ENCODE data around the gene CGREF1. TPM values are rescaled to one million over a fixed set of nuclear protein-coding genes. Genes with fewer than 3 reads are reported as not detected.
A peak's percentile ranks its signal among the peaks of the same experiment; 100 is the strongest.

CGREF1 gene
- total RNA-seq, 1 experiment from 2014 or later = 3.7 TPM

DNA sequence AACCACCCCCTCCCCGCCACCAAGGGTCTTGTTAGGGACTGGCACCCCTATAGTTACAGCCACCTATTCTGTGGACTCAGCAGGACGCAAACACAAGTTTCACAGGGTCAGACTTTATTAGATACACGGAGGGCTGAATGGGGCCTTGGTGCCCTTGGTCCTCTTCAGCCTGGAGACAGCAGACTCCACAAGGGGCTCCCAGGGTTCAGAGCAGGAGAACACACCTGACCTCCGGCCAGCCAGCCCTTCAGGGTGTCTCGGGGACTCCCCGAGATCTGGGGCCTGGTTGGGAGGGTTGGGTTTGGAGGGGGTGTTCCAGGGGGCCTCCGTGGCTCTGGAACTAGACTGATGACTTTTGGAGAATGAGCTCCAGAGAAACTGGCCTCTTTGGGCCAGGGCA is 17.8 kb upstream of the CGREF1 start:
- H3K27ac Mint-ChIP-seq (ENCODE audit: unreplicated experiment) = no peak overlapping the region
- no TSS peak for BruUV-seq (replicated peaks)
- H3K27me3 Mint-ChIP-seq (ENCODE audit: unreplicated experiment) = peaks cover 35% of the 10 kb centered on the region
- H3K9me3 Mint-ChIP-seq (ENCODE audit: low read depth, unreplicated experiment) = no peaks in the 10 kb centered on the region
- DNase-seq = no peak
- intact Hi-C loops (cut with micrococcal nuclease; ENCODE audit: unreplicated experiment) = no loop called here
- CTCF ChIA-PET = no interaction called here
- TF ChIP-seq, protein P1, sequence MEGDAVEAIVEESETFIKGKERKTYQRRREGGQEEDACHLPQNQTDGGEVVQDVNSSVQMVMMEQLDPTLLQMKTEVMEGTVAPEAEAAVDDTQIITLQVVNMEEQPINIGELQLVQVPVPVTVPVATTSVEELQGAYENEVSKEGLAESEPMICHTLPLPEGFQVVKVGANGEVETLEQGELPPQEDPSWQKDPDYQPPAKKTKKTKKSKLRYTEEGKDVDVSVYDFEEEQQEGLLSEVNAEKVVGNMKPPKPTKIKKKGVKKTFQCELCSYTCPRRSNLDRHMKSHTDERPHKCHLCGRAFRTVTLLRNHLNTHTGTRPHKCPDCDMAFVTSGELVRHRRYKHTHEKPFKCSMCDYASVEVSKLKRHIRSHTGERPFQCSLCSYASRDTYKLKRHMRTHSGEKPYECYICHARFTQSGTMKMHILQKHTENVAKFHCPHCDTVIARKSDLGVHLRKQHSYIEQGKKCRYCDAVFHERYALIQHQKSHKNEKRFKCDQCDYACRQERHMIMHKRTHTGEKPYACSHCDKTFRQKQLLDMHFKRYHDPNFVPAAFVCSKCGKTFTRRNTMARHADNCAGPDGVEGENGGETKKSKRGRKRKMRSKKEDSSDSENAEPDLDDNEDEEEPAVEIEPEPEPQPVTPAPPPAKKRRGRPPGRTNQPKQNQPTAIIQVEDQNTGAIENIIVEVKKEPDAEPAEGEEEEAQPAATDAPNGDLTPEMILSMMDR (IDR thresholded peaks at IDR 0.05; ENCODE audit: unreplicated experiment) = no peak
- peaks cover 9% of the 10 kb centered on the region for H3K4me1 Mint-ChIP-seq (ENCODE audit: low read depth, unreplicated experiment)
- peaks cover 26% of the 10 kb centered on the region for H3K36me3 Mint-ChIP-seq (ENCODE audit: insufficient read depth, unreplicated experiment)
- no peak overlapping the region for H3K4me3 Mint-ChIP-seq (ENCODE audit: low read depth, unreplicated experiment)

DNA sequence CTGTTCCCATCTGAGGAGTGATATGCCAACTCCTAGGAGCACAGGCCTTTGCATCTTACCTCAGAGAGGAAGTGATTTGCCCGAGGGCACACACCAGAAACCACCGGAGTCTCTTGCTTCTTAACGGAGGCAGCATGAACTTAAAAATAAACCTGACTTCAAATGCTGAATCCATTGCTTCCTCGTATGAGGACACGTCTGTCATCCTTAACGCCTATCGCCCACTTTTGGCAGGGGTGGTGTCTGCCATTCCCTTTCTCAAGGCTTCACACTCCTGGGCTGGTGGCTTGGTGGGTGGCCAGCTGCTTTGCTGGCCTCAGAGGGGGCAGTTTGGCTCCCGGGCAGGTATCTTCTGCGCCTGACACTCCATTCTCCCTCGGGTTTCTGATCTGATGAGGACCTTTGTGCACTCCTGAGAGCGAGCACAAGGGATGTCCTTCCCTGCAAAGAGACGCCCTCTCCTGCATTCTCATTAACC is 16.6 kb upstream of the CGREF1 start:
- H3K4me3 Mint-ChIP-seq (ENCODE audit: low read depth, unreplicated experiment) = no peak overlapping the region
- CTCF ChIA-PET = no interaction called here
- TF ChIP-seq, protein P1 (IDR thresholded peaks at IDR 0.05; ENCODE audit: unreplicated experiment) = no peak
- H3K9me3 Mint-ChIP-seq (ENCODE audit: low read depth, unreplicated experiment) = no peaks in the 10 kb centered on the region
- peaks cover 35% of the 10 kb centered on the region for H3K27me3 Mint-ChIP-seq (ENCODE audit: unreplicated experiment)
- peaks cover 26% of the 10 kb centered on the region for H3K36me3 Mint-ChIP-seq (ENCODE audit: insufficient read depth, unreplicated experiment)
- H3K27ac Mint-ChIP-seq (ENCODE audit: unreplicated experiment) = no peak overlapping the region
- intact Hi-C loops (cut with micrococcal nuclease; ENCODE audit: unreplicated experiment) = no loop called here
- no peak for DNase-seq
- no TSS peak for BruUV-seq (replicated peaks)
- H3K4me1 Mint-ChIP-seq (ENCODE audit: low read depth, unreplicated experiment) = peaks cover 9% of the 10 kb centered on the region

DNA sequence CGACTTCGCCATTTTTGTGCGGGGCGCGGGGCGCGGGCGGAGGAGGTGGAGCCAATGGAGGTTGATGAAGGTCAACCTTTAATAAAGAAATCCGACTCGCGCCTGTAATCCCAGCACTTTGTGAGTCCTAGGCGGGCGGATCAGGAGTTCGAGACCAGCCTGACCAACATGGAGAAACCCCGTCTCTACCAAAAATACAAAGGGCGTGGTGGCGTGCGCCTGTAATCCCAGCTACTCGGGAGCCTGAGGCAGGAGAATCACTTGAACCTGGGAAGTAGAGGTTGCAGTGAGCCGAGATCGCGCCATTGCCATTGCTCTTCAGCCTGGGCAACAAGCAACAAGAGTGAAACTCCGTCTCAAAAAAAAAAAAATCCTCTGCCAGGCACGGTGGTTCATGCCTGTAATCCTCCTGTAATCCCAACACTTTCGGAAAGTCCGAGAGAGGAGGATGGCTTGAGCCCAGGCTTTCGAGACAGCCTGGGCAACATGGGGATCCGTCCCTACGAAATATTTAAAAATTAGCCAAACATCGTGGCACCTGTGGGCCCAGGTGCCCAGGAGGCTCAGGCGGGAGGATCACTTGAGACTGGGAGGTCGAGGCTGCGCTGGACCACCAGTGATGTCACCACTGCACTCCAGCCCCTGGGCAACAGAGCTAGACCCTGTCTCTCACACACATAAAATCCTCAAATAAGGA is 16.0 kb upstream of the CGREF1 start:
- BruUV-seq (replicated peaks) = no TSS peak
- intact Hi-C loops (cut with micrococcal nuclease; ENCODE audit: unreplicated experiment) = no loop called here
- peak overlapping the region; percentile 90 for H3K27ac Mint-ChIP-seq (ENCODE audit: unreplicated experiment)
- CTCF ChIA-PET = interaction anchor here (0.7 to 1.6 kb wide), 3 partner anchors 26 to 78 kb away, joined by 3 to 6 read pairs (median 5); no protein-coding TSS in a partner anchor
- H3K36me3 Mint-ChIP-seq (ENCODE audit: insufficient read depth, unreplicated experiment) = peaks cover 26% of the 10 kb centered on the region
- no peaks in the 10 kb centered on the region for H3K9me3 Mint-ChIP-seq (ENCODE audit: low read depth, unreplicated experiment)
- H3K27me3 Mint-ChIP-seq (ENCODE audit: unreplicated experiment) = peaks cover 30% of the 10 kb centered on the region
- DNase-seq = no peak
- H3K4me3 Mint-ChIP-seq (ENCODE audit: low read depth, unreplicated experiment) = peak overlapping the region; percentile 92
- peaks cover 9% of the 10 kb centered on the region for H3K4me1 Mint-ChIP-seq (ENCODE audit: low read depth, unreplicated experiment)
- TF ChIP-seq, protein P1 (IDR thresholded peaks at IDR 0.05; ENCODE audit: unreplicated experiment) = no peak

DNA sequence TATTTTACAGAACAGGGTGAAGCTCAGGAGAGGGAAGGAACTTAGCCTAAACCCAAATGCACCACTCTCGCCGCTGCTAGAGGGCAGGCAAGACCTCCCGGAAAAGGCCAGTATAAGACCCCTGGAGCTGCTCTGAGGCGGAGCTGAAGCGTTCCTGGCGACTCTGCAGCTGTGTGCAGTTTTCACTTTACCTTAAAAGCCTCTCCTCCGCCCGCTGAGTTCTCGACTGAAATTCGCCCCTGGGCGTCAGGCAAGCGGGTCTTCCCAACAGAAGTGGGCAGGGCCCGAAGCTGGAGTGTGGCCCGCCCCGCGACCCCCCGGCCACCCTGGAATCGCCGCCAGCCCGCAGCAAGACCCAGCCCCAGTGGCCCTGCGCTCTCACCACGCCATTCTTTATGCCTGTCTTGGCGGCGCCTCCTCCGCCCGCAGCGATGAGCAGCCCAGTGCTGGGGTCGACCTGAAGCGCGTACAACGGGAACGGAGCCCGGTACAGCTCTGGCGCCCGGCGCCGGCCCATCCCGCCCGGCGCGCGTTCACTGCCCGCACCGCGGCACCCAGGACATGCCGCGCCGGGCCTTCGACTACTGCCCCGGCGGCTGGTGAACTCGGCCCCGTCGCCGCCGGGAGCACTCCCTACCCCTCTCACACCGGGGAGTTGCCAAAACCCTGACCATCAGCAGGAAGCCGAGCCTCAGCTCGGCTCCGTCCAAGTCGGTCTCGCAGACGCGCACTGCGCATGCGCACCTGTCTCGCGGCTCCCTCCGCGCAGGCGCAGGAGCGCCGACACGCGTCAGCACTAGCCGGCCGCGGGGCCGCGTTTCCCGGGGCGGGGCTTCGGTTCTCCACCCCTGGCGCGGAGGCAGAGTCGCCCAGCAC is 15.2 kb upstream of the CGREF1 start, which contains the start of gene PREB:
PREB (minus strand) TSS at position 732 of the 876 bp plus-strand sequence; CDS start at position 517, 215 bp downstream.
- CTCF ChIA-PET = interaction anchor here (0.6 to 1.6 kb wide), 5 partner anchors 26 to 240 kb away, joined by 3 to 6 read pairs (median 3); no protein-coding TSS in a partner anchor
- no TSS peak for BruUV-seq (replicated peaks)
- Mint-ChIP-seq H3K27ac (ENCODE audit: unreplicated experiment) (peak within 1 kb of the TSS; percentile 90), H3K4me1 (ENCODE audit: low read depth, unreplicated experiment) (peaks cover 9% of the 10 kb centered on the region), H3K27me3 (ENCODE audit: unreplicated experiment) (peaks cover 22% of the 10 kb centered on the region), H3K4me3 (ENCODE audit: low read depth, unreplicated experiment) (peak within 1 kb of the TSS; percentile 92), H3K9me3 (ENCODE audit: low read depth, unreplicated experiment) (no peaks in the 10 kb centered on the region), H3K36me3 (ENCODE audit: insufficient read depth, unreplicated experiment) (peaks cover 26% of the 10 kb centered on the region)
- peak; percentile 99 for DNase-seq
- intact Hi-C loops (cut with micrococcal nuclease; ENCODE audit: unreplicated experiment) = no loop called here
- TF ChIP-seq, protein P1 (IDR thresholded peaks at IDR 0.05; ENCODE audit: unreplicated experiment) = no peak

Data from Calu3 (cell line).